ENCODE results near the gene ZFP2. TPM values are rescaled to one million over a fixed set of nuclear protein-coding genes. Genes with fewer than 3 reads are reported as not detected.

ZFP2 gene
- total and polyA plus RNA-seq, 2 of the 13 experiments (the other 11 are each of a cell fraction or from before 2014, with no cell fraction given): 0.27 to 0.42 TPM

DNA sequence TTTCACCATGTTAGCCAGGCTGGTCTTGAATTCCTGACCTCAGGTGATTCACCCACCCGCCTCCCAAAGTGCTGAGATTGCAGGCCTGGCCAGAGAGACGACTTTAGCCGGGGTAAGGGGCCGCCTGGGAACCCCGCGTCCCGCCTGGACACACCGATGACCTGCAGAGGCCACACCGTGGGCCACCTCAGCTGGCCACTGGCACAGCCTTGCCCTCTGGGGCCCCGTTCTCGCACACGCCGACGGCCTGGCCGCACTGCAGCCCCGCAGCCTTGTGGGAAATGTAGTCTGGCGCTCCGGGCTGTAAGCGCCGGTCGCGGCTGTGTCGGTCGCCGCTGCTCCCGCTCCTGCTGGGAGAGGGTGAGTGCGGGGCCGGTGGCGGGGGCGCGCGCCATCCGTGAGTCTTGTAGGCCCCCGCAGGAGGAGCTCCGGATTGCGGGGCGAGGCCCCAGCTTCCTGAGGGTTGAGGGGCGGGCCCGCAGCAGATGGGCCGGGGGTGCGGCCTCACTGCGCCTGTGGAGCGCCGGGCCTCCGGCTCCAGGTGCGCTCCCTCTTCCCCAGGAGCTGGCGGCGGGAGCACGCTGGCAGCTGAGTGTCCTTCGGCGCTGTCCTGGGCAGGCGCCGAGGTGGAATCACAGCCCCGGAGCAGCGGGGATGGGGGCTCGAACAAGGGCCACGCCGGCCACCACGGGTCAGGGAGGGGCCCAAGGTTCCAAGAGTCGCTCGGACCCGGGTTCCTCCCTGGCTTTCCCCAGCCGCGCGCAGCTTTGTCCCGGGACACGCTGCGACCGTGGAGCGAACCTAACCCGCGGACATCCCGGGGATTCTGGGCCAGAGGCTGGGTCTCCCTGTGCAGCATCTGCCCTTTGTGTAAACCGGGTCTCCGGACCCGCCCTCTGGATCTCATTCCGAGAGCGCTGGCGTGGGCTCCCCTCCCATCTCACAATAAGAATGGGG, at the start of gene ZFP2 (continued):
- TF ChIP-seq, protein P1, sequence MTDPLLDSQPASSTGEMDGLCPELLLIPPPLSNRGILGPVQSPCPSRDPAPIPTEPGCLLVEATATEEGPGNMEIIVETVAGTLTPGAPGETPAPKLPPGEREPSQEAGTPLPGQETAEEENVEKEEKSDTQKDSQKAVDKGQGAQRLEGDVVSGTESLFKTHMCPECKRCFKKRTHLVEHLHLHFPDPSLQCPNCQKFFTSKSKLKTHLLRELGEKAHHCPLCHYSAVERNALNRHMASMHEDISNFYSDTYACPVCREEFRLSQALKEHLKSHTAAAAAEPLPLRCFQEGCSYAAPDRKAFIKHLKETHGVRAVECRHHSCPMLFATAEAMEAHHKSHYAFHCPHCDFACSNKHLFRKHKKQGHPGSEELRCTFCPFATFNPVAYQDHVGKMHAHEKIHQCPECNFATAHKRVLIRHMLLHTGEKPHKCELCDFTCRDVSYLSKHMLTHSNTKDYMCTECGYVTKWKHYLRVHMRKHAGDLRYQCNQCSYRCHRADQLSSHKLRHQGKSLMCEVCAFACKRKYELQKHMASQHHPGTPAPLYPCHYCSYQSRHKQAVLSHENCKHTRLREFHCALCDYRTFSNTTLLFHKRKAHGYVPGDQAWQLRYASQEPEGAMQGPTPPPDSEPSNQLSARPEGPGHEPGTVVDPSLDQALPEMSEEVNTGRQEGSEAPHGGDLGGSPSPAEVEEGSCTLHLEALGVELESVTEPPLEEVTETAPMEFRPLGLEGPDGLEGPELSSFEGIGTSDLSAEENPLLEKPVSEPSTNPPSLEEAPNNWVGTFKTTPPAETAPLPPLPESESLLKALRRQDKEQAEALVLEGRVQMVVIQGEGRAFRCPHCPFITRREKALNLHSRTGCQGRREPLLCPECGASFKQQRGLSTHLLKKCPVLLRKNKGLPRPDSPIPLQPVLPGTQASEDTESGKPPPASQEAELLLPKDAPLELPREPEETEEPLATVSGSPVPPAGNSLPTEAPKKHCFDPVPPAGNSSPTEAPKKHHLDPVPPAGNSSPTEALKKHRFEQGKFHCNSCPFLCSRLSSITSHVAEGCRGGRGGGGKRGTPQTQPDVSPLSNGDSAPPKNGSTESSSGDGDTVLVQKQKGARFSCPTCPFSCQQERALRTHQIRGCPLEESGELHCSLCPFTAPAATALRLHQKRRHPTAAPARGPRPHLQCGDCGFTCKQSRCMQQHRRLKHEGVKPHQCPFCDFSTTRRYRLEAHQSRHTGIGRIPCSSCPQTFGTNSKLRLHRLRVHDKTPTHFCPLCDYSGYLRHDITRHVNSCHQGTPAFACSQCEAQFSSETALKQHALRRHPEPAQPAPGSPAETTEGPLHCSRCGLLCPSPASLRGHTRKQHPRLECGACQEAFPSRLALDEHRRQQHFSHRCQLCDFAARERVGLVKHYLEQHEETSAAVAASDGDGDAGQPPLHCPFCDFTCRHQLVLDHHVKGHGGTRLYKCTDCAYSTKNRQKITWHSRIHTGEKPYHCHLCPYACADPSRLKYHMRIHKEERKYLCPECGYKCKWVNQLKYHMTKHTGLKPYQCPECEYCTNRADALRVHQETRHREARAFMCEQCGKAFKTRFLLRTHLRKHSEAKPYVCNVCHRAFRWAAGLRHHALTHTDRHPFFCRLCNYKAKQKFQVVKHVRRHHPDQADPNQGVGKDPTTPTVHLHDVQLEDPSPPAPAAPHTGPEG (CRISPR knock-in tag; IDR thresholded peaks at IDR 0.05): peak; percentile 54; the same call in 1 of the 2 replicates
- TF ChIP-seq ZBTB43 (CRISPR knock-in tag; conservative IDR thresholded peaks at IDR 0.05) (0 out of 2 replicates have a peak, but pooled peaks have one; percentile 20), THAP11 (CRISPR knock-in tag; IDR thresholded peaks at IDR 0.05) (peak; percentile 98), ARNT (IDR thresholded peaks at IDR 0.05) (no peak), ZFP82 (CRISPR knock-in tag; IDR thresholded peaks at IDR 0.05; ENCODE audit: borderline replicate concordance) (0 out of 2 replicates have a peak, but pooled peaks have one; percentile 52), YEATS2 (CRISPR knock-in tag; IDR thresholded peaks at IDR 0.05; ENCODE audit: borderline replicate concordance) (peak; percentile 53; the same call in 1 of the 2 replicates), PATZ1 (CRISPR knock-in tag; IDR thresholded peaks at IDR 0.05) (peak; percentile 18; the same call in 1 of the 2 replicates), SRSF1 (optimal IDR thresholded peaks at IDR 0.05; ENCODE audit: low read depth, low read length) (peak; percentile 22), ZNF160 (CRISPR knock-in tag; IDR thresholded peaks at IDR 0.05) (no peak), ADNP (CRISPR knock-in tag; IDR thresholded peaks at IDR 0.05) (no peak), TBX2 (CRISPR knock-in tag; IDR thresholded peaks at IDR 0.05; ENCODE audit: borderline replicate concordance) (peak; percentile 54; the same call in 1 of the 2 replicates), EEA1 (CRISPR knock-in tag; IDR thresholded peaks at IDR 0.05; ENCODE audit: borderline replicate concordance) (no peak), RAD21 (CRISPR knock-in tag; IDR thresholded peaks at IDR 0.05) (no peak; the same call in 1 of the 2 replicates), ZBTB42 (CRISPR knock-in tag; IDR thresholded peaks at IDR 0.05) (no peak), FOXK1 (CRISPR knock-in tag; IDR thresholded peaks at IDR 0.05; ENCODE audit: borderline replicate concordance, low read depth) (peak; percentile 30; the same call in 1 of the 2 replicates), ATF7-NPFF (CRISPR knock-in tag; IDR thresholded peaks at IDR 0.05; ENCODE audit: low read depth) (peak; percentile 26; the same call in 1 of the 2 replicates)
